Liver (tissue), 3 donors: ENCODE data around the gene JAK2.

Experiments
- SP1 ChIP-seq: IDR thresholded peaks from 2 replicates; pipeline ENCODE4 v1.6.1; 2018; ENCODE audit warnings: antibody characterized with exemption, mild to moderate bottlenecking
- TF ChIP-seq, protein P1 (sequence below): fragments of 150-350 bp; IDR thresholded peaks from 2 replicates; pipeline ENCODE4 v1.5.1; 2017; ENCODE audit warnings: improper control_type of control experiment, low read depth, low read length; ENCODE audit not compliant: missing input control
- donor health status: healthy.
- donor health status: healthy.

DNA sequence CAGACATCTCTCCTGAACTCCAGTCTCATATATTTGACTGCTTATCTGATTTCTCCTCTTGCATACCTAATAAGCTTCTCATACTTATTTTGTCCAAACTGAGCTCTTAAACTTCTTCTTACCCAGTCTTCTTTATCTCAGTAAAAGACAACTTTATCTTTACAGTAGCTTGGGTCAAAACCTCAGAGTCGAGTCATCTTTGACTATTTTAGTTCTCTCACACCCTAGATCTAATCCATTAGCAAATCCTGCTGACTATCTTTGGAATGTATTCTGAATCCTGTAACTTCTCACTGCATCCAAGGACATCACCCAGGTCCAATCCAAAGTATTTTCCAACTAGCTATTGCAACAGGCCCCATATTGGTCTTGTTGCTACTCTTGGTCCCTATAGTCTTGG, 11.8 kb upstream of the JAK2 start:
- TF ChIP-seq SP1, result no peak
- TF ChIP-seq, protein P1, sequence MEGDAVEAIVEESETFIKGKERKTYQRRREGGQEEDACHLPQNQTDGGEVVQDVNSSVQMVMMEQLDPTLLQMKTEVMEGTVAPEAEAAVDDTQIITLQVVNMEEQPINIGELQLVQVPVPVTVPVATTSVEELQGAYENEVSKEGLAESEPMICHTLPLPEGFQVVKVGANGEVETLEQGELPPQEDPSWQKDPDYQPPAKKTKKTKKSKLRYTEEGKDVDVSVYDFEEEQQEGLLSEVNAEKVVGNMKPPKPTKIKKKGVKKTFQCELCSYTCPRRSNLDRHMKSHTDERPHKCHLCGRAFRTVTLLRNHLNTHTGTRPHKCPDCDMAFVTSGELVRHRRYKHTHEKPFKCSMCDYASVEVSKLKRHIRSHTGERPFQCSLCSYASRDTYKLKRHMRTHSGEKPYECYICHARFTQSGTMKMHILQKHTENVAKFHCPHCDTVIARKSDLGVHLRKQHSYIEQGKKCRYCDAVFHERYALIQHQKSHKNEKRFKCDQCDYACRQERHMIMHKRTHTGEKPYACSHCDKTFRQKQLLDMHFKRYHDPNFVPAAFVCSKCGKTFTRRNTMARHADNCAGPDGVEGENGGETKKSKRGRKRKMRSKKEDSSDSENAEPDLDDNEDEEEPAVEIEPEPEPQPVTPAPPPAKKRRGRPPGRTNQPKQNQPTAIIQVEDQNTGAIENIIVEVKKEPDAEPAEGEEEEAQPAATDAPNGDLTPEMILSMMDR, result no peak
